Stimulated activated CD8-positive, alpha-beta memory T cell treated with anti-CD3 and anti-CD28 coated beads, Interleukin-15, amount 100 ng/mL, for 1 hour (primary cell): ENCODE results near the gene DOK6.

Experiments used
- DNase-seq: peaks from one replicate; pipeline ENCODE4 v3.0.0-alpha.2; 2020; ENCODE audit warnings: low read depth

The DOK6 gene

DNA sequence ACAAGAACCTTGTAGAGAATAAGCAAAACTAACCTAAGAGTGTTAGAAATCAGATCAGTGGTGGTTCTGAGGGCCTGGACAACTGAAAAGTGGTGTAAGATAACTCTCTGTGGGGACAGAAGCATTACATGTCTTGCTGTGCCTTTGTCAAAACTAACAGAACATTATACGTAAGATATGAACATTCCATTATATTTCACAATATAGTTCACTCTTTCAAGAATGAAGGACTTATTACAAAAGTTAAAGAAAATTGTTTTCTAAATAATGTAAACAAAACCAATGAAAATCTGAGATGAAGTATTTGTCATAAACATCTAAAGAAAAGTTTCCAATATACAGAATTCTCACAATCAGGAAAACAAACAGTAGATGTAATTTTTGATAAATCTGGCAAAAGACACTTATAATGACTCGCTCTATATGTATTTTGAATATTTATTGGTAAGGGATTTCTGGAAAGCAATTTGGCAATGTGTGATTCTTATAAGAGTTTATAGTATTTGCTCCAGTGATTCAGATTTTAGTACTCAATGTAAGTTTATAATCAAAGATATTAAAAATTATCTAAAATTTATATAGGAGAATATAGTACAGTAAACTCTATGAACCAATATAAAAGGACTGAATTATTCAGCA is 288.6 kb downstream of the DOK6 start:
- DNase-seq, result no peak

DNA sequence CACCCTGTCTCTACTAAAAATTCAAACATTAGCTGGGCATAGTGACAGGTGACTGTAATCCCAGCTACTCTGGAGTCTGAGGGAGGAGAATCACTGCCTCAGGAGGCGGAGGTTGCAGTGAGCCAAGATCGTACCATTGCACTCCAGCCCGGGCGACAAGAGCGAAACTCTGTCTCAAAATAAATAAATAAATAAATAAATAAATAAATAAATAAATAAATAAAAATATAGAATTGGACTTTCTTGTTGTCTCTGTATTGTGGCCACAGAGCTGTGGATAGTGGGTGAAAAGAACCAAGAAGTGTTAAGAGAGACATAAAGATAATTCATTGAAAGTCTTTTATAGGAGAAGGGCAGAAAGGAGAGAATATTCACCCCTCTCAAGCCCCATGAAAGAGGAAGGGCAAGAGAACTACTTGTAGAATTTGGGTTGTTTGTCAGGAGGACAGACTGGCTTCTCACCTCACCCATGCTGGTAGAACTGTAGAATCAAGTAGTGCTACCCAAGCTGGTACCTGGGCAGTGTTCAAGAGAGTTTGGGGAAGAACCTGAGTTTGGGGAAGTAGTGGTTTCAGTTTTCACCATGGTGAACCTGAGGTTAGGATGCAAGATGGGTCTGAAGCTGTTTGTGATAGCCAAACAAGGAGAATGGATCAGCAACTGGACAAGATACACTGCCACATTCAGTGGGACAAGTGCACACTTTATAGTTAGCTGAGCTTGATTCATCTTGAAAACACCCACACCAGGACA is 290.5 kb downstream of the DOK6 start:
- DNase-seq, result no peak

DNA sequence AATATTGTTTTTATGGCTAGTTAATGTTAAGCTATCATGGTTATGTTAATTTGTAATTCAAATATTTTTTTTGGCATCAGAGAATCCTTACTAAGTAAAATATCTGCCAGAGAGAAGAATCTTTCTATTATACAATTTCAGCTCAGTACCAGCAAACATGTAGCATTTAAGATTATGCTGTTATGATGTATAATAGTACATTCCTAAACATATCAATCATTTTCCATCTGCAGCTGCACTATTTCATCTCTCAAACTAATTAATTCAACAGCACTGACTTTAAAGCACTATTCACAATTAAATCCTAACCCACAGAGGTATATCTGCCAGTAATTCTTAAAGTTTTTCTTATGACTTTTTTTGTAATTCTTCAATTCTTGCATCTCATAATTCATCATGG is 296.4 kb downstream of the DOK6 start:
- DNase-seq, result no peak

DNA sequence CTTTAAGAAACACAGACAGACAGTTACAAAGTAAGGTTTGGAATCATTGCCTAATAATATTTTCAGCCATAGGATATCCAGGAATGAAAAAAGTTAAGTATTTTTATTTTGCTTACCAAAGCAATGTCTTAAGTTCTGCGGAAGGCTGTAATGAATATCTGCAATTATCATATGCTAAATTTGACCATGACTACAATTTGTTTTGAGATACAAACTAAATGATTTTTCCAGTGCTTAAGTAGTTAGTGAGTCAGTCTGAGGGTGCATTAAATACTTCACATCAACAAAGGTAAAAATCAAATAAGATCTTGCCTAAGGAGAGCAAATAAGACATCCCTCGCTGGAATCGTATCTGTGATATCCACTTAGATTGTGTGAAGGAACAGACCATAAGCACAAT is 297.0 kb downstream of the DOK6 start:
- DNase-seq, result no peak

DNA sequence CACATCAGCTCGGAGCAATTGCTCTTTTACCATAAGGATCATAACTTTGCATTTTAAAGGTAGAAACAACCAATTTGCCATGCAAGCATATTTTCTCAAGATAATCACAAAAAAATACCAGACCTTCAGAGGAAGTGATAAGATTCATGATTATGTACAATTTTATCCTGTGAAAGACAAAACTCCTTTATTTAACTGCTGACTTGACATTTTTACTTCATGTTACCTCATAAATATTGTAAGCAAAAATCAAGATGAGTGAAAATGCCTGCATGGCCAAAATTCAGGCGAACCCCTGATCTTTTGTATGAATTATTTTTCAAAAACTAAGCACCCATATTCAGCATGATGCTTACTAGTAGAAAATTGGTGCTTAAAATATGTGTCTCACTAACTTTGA is 300.6 kb downstream of the DOK6 start:
- DNase-seq, result no peak

DNA sequence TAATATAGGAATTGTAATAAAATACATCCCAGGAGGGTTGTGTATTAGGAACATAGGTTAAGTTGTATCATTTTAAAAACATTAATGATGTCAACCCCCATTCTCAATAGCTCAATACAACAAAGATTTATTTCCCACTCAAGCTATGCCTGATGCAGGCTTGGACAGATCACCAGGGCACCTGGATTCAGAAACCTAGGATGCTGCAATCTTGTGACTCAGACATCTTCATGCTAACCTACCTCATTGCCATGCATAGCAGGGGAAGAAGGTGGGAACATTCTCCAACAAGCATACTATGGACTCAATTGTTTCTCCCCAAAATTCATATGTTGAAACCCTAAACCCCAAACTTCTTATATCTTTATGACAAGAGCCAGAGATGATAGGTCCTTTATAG is 302.8 kb downstream of the DOK6 start:
- no peak for DNase-seq

DNA sequence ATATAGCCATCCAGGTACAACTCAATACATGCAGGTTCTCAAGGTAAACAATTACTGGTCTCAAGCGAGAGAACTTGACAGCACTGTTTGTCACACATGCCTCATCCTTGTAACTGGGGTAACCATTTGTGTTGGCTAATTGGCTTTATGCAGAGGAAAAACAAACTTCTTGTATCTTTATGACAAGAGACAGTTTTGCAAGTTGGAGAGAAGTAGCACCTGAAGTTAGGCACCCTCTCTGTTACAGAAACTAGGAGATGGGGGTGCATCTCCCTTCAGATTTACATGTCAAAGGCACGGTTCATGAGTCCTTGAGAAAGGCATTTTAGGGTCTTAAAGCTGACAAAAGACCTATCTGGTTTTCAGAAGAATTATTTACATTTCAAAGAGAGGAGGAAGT is 305.3 kb downstream of the DOK6 start:
- no peak for DNase-seq

DNA sequence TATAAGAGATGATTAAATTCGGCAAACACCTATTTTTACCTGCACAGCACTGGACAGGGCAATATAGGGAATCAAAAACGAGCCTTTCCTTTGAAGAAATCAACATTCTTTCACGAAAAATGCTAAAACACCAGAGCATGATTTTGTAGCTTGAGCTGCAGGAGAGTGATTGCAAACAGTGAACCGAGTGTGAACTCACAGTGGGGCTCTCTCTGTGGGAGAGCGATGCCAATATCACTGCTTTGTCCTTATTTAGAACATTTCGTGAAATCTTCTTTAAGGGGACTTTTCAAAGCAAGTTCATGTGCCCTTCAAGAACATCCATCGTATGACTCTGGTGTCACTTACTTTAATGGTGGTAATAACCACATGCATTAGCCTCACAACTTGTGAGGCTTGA is 308.2 kb downstream of the DOK6 start:
- DNase-seq, result no peak

DNA sequence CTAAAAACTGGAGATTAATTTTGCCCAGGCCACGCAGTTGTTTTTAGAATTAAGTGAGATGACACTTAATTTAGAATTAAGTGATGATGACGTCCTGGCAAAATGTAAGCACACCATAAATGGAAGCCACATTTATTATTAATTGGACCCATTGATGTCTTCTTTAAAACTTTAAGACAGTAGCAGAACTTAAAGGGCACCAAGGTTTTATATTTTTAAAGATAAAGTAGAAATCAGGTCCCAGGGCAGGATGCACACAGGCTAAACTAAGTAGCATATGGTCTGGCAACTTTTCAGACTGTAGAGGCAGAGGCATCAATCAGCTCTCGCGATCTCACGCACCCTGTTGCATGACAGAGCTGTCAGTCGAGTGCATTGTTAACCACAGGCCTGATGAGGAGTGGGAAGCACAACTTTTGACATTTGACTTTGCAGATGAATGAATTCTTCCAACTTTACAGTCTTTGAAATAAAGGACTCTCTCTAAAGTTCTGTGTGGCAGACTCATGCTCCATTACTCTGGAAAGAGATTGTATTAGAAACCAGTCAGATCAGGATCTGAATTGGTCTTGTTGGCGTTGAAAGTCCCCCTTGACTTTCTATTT is 314.6 kb downstream of the DOK6 start:
- DNase-seq, result no peak

DNA sequence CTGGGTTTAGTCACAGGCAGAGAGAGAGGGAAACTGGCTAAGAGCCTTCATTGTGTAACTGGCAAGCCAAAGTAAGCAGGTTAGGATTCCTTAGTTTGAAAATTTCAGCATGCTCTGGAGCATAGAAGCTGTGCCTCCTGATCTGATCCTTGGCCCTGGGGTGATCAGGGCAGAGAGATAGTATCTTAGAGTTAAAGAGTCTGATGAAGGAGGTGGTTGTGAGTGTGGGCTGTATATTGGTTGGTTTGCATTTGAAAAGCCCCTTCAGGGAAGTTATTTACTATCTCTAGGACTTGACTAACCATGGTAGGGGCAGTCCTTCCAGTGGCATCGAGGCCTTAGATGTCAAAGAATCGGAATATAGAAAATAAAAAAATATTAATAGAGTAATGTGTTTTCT is 316.9 kb downstream of the DOK6 start:
- no peak for DNase-seq

DNA sequence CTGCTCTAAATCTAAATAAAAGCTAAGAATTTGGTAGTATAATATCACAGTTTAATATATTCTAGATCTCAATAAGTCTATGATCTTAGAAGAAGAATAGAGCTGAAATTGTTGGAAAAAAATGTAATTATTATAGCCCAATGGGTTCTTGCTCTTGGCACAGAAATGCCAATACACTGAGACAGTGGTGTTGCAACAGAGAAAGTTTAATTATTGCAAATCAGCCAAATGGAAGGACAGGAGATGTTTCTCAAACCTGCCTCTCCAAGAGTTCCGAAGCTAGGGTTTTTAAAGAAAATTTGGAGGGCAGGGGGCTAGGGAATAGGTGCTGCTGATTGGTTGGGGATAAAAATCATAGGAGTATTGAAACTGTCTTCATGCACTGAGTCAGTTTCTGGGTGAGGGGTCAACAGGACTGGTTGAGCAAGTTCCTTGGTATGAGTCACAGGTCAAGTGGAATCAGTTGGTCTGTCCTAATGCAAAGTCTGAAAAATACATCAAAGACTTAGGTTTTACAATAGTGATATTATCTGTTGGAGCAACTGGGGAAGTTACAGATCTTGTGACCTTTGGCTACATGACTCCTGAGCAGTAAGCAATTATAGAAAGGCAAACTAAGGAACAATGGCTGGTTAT is 318.3 kb downstream of the DOK6 start:
- no peak for DNase-seq

DNA sequence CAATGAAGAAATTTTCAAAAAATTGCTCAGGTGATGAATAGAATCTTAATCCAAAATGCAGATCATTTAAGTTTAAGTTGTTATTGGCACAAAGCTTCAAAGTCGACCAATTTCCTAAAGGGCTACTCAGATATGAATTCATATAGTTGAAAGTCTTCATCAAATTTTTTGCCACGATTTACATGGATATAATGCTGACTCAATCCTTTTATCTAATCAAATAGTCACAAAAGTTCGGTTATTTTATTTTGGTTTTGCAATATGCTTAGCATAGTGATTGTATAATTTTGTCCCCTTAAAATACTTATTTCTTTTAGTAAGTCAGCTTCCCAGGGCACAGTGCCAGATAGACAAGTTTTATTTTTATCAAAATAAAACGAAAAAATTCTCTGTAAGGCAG is 319.7 kb downstream of the DOK6 start:
- no peak for DNase-seq

DNA sequence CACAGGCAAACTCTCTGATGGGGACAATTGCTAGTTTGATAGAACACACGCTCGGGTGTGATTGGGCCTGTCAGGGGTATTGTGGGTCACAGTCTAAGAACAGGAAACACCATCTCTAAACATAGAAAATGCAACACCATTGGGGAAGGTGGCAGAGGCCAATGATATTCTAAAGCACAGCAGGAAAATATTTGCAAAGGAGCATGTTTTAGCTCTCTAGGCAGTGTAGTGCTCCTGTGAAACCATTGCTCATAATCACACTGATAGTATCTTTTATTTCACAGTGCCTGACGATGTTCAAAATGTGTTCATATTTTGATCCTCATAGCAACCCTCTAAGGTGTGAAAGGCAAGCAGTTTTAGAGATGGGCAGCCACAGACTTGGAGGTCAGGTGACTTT is 322.7 kb downstream of the DOK6 start:
- DNase-seq, result no peak

DNA sequence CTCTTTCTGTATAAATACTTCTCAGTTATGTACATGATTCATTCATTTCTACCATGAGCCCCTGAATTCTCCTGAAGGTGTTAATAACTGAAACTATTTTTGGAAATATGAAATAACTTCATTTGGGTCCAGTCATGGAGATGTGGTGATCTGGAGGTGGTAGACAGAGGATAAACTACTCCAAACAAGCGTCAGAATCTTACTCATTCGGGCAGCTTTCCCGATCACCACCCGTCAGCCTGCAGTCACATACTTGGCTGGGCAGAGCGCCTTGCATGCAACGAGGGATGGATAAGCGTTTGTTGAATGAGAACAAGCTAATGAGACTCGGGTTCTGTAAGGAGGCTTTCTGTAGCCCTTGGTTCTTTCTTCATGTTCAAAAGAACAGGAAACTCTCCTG is 324.3 kb downstream of the DOK6 start:
- DNase-seq, result no peak

DNA sequence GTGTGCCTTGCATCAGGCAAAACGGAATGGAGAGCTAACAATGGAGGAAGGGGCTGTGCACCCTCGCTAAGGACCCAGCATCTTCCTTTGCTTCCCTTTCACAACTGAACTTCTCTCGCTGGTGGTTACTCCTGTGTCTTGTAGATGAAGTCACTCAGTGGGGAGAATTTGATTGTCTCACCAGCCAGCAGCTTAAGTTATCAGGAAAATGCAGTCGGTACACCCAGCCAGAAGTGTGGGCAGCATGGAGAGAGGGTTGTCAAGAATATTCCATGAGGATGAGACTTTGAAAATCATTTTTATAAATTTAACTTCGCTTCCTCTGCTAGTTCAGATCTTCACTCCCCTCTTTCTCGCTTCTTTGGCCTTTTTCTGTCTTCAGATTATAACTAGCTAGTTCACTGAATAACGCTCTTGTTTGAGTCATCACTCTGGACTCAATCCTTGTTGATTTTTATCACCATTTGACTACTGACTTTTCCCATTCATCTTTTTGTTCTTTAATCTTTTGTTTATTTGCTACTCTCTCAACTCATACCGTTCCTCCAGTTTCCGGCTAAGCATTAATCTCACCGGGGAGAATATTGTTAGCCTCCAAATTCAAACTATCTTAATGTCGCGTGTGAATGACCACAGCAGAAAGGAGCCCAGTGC is 325.3 kb downstream of the DOK6 start:
- no peak for DNase-seq

DNA sequence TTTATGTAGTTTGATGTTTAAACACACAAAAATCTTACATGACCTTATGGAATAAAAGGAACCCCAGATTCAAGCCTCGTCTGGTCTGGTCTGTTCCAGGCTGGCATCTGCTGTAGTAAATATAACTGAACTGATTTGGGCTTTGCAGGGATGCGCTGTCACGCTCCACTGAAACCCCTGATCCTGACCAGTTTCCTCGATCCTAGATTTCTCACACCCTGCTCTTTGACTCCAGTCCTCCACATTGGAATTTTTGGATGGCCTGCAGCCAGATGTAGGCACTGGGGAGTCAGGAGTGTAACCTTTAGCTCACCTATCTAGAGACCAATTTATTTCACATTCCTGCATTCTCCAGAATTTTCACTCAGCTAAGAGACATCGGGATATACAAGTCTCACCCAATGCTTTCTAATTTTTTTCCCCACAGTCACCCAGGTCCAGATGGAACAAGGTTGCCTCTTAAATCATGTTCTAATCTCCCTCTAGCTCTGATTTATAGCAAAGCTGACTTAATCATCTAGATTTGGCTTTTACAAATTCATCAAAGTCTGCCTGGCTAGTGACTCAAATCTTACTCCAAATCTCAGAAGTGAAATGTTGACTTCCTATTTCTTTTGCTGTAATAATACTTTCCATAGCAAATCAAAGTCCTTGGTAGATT is 327.4 kb downstream of the DOK6 start:
- DNase-seq, result no peak

DNA sequence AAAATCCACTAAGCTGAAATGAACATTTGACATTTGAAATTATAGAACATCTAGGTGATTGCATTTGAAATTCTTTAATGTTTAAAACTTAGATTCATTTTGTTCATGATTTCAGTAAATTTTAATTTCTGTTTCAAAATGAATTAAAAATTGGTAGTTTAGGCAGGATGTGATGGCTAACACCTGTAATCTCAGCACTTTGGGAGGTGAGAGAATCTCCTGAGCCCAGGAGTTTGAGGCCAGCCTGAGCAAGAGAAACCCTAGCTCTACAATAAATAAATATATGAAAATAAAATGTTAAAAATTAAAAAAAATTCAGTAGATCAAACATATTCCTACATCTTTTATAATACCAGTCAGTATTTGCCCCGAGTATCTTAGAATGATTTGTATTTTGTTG is 330.0 kb downstream of the DOK6 start:
- DNase-seq, result no peak

DNA sequence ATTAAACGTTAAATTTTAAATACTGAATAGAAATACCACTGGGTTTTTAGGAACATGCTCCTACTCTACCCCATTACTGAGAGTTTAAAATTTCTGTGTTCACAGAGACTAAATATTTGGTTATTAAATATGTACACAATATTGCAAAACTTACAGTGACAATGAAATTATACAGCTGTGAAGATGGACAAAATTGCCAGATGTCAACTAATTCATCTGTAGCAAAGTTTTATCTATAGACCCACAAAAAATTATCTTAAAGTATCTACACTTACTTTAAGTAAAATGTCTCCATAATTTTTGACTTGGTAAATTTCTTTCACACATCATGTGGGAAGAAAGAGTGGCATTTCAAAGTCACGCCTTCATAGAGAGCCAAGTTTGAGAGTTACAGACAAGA is 333.8 kb downstream of the DOK6 start:
- DNase-seq, result no peak

DNA sequence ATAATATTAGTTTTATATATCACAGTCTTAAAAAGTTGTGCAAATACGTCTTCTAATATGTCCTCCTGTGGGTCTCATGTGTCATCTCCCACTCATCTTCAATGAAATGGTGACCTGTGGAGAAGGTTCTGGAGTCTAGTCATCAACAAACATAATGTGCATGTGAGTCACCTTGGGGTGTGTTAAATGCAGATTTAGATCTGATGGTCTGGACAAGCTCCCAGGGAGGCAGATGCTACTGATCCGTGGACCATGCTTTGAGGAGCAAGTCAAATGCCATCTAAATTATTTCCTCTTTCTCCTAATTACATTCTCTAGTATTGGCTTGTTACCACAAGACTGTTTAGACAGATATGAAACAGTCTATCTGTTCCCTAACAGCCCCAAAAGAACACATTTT is 336.0 kb downstream of the DOK6 start:
- no peak for DNase-seq

DNA sequence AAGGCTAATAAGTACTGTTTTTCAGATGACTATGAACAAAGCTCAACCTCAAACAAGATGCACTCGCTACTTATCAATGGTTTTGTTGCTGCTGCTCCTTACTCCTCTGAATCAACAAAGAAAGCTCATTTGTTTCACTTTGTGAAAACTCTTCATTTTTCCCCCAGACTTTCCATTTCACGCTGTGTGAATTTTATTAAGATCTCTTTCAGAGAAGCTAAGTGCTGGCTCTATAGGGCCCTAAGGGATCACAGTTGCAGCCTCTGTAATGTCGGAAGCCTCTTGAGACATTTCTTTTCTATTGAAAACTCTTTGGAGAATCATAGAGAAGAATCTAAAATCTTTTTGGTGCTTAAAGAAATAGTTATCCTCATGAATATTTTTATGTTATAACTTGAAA is 337.2 kb downstream of the DOK6 start:
- DNase-seq, result no peak

DNA sequence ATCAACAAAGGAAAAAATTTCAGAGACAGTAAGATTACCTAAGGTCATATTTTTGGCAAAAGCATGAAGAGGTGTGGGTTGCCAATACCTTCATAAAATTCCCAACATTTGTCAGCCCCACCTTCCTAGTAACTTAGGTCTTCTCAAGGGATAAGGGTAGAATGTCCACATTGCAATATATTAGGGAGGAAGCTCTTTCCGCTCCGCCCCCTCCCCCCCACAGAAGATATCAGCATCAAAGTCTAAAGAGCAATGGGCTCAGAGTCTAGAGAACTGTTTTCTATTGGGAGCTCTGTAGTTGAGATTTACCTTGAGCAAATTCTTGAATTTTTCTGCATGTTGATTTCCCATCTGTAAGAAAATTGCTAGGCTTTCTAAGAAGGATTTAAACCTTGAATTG is 346.7 kb downstream of the DOK6 start:
- DNase-seq, result no peak

DNA sequence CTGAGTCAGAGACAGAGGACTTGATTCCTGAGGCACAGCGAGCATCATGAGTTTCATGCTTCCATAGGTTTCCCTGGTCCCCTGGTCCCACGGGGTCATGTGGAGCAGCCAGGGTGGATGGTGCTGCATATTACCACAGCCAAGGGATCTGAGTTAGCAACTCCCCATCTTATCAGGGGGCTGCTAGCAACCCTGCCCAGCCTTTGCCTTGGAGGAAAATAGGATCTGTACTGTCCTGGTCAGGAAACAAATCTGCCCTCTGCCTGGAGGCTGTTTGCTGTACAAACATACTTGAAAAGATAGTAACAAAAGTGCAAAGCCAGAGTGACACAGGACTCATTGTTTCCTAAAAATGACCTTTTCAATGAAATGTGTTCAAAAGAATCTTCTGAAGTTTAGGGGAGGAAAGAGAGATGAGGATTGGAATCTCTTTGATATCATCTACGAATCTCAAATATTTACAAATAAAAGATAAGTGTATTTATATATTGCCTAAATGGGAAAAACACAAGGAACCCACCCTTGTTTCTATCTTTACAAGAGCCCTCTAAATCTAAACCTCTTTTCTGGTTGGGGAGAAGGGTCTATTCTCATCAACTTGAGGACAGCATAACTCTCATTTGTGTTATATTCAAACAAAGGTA is 352.2 kb downstream of the DOK6 start:
- DNase-seq, result no peak
